GM12874 (cell line): Measurements from ENCODE around the gene HNMT.

ENCODE experiments used
- TF ChIP-seq, protein P1 (sequence below): IDR thresholded peaks from 2 replicates; pipeline ENCODE4 v1.5.1; 2011; ENCODE audit warnings: low read depth, mild to moderate bottlenecking, control low read depth, low read length, moderate library complexity; ENCODE audit not compliant: insufficient read depth

Gene HNMT

DNA sequence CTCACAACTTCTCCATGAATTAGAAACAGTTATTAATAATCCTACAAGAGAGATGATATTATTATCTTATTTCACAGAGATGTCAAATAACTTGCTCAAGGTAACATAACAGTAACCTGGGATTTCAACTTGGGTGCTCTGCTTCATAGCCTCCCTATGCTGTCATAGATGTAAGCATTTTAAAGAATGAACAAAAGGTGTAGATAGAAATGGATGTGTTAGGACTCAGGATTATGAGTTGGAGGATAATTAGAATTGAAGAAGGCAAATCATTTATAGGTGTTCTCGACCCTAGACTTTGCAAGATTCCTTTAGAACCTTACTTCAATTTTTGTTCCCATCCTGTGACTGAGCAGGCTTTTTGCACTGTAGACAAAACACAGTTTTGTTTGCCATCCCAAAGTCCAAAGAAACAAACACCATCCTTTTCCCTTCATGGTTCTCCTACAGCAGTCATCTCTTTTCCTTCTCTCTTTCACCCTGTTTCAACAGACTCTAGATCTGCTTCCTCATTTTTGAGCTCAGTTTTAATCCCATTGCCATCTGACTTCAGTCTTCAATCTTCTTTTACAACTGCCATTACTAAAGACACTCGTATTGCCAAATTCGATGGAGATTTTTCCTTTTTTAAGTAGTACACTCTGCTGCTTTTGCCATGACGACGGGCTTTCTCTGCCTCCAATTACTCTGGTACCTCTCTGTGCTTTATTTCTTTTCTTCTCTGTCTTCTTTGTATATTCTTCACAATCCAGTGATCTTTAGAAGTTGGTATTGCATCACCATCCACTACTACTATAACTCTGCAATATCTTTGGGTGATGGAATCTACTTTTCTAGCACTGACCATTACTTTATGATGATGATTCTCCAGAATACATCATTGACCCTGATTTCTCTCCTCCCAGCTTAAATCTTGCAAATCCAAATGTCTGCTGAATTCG is 4.5 kb downstream of the HNMT start:
- TF ChIP-seq, protein P1, sequence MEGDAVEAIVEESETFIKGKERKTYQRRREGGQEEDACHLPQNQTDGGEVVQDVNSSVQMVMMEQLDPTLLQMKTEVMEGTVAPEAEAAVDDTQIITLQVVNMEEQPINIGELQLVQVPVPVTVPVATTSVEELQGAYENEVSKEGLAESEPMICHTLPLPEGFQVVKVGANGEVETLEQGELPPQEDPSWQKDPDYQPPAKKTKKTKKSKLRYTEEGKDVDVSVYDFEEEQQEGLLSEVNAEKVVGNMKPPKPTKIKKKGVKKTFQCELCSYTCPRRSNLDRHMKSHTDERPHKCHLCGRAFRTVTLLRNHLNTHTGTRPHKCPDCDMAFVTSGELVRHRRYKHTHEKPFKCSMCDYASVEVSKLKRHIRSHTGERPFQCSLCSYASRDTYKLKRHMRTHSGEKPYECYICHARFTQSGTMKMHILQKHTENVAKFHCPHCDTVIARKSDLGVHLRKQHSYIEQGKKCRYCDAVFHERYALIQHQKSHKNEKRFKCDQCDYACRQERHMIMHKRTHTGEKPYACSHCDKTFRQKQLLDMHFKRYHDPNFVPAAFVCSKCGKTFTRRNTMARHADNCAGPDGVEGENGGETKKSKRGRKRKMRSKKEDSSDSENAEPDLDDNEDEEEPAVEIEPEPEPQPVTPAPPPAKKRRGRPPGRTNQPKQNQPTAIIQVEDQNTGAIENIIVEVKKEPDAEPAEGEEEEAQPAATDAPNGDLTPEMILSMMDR: no peak

DNA sequence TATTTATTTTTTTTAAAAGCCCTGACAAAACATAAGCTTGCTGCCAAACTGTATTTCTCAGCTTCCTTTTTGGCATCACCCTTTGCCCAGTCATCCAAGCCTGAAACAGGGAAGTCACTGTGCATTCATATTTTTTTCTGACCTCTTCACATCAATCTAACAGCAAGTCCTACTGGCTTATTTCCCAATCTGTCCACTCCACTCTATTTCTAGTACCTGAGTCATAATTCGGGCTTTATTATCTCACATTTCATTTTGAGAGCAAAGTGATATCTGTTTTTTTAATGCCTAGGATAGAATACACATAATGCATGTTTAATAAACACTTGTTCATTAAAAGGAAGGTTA is 5.1 kb downstream of the HNMT start:
- TF ChIP-seq, protein P1: no peak

DNA sequence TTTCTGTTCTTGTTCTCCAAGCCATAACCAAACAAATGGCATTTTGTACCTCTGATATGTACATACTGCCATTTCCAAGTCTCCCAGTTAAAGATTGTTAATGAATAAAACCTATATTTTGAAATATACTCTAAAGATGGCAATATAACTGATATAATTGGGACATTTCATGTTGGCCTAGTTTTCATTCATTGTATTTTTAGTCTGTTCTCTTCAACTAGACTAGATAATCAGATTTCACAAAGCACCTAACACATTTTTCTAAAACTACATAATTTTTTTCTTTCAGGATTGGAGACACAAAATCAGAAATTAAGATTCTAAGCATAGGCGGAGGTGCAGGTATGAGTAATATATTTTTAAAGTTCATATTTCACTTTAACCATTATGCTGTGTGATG is 5.6 kb downstream of the HNMT start:
- TF ChIP-seq, protein P1: no peak

DNA sequence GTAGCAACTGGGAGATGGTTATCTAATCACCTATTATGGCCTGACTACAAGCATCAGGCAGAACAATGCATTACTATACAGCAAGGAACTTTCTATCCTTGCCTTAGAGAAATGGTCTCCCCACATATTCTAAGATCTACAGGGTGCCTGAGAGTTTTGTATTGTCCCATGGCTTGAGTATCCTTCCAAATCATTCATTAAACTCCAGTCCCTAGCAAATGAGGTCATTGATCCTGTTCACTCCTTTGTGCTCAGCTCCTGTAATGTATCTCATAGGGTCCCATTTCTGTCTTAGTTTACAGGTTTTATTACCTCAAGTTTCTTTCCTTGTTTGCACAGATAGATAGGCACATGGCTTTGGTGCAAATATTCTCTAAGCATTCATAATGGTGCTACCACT is 9.0 kb downstream of the HNMT start:
- TF ChIP-seq, protein P1: no peak

DNA sequence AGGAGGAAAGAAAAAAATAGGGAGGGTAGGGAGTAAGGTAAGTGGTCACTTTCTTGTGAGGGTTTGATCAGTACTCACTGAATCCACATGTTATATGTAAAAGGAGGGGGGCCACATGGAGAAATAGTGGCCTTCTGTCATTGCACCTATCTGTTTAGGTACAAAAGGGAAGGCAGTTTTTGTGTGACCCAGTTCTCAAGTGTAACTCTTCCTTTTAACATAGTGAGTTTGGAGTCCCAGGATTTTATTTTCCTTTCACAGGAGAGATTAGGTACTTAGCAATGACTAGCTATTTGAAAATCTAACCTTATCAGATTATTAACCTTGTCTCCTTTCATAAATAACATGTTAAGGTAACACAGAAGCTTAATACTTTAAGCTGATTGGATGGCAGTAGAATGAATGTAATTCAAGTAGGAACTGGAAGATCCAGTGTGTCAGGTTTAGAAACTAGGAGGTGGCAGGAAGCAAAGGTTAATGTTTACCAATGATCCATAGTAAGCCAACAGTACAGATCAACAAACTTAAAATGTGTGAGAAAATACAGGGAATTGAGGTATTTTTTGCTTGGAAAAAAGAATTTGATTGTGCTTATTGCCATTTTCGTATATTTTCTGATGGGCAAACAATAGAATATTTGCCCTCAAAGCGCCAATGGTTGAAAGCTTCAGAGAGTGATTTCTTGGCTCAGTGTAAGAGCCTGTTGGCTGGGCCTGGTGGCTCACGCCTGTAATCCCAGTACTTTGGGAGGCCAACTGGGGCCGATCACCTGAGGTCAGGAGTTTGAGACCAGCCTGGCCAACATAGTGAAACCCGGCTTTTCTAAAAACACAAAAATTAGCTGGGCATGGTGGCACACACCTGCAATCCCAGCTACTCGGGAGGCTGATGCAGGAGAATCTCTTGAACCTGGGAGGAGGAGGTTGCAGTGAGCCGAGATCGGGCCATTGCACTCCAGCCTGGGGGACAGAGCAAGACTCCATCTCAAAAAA is 11.3 kb downstream of the HNMT start:
- TF ChIP-seq, protein P1: no peak

DNA sequence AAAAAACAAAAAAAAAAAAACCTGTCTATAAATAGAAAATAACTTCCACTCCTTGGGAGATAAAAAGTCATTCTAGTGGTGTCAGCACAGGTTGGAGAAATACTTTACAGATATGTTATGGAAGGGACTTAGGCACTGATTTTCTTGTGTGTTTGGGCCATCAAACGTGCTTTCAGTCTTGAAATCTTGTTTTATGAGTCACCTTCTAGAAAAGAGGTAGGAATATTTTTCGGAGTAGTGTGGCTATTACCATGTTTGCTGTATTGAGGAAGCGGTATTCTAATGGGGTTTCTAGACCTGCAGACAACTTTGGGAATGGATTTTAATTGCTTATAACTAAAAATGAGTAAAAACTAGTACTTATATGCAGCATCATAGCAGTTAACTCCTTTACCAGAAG is 12.0 kb downstream of the HNMT start:
- TF ChIP-seq, protein P1: no peak

DNA sequence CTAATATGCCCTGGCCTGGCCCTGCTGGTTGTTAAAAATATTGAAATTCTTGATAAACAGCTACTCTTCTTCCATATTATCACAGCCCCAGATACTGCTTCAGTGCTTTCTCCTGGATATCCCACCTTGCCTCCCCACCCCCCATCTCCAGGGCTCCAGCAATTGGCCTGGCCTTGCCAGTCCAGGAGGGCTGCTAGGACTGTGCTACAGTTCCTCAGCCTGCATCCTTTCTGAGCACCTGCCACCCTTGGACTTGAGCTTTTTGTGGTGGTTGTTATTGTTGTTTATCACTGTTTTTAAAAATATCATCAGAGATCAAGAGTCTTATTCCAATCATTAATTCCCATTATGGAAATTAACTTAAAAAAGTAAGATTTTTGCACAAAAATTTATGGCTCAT is 13.5 kb downstream of the HNMT start:
- TF ChIP-seq, protein P1: no peak
